Esophagus squamous epithelium (tissue), 5 donors: ENCODE data around the gene RASSF10. TPM values are rescaled to one million over a fixed set of nuclear protein-coding genes. Genes with fewer than 3 reads are reported as not detected.

Experiments used
- DNase-seq: peaks from one replicate; lab custom pipeline; 2025; lab: John Stamatoyannopoulos, UW
- H3K27ac ChIP-seq, 4 donors: fragments of 200-600 bp; sonication (generic); one replicate each; pipeline ENCODE4 v1.5.1; 2016 to 2019; ENCODE audit warnings: mild to moderate bottlenecking in 1 of 4
- H3K27me3 ChIP-seq, 4 donors: fragments of 200-600 bp; sonication (generic); 1 replicate in 3 of 4; 2 replicates in 1 of 4; pipeline versions ENCODE4 v1.5.1 to v1.6.0; 2017 to 2021; ENCODE audit warnings: antibody characterized with exemption in 1 of 4
- H3K36me3 ChIP-seq, 3 donors: fragments of 200-600 bp; sonication (generic); one replicate each; pipeline ENCODE4 v1.5.1; 2016 to 2019
- H3K4me1 ChIP-seq, 3 donors: fragments of 200-600 bp; sonication (generic); one replicate each; pipeline ENCODE4 v1.5.1; 2017 to 2019
- H3K4me3 ChIP-seq, 4 donors: fragments of 200-600 bp; sonication (generic); 1 replicate in 3 of 4; 2 replicates in 1 of 4; pipeline ENCODE4 v1.5.1; 2016 to 2019; ENCODE audit warnings: mild to moderate bottlenecking in 2 of 4, moderate library complexity in 1 of 4
- H3K9me3 ChIP-seq, 3 donors: fragments of 200-600 bp; sonication (generic); one replicate each; pipeline ENCODE4 v1.5.1; 2016 to 2019
- CTCF ChIP-seq, 6 experiments: fragments of 450-650 bp in 4 of 6; fragments of 200-600 bp in 2 of 6; sonication (generic) in 2 of 6; IDR thresholded peaks; one replicate each; pipeline ENCODE4 v1.5.1; 2016 to 2019; ENCODE audit warnings: antibody characterized with exemption in 6 of 6, mild to moderate bottlenecking in 4 of 6, moderate library complexity in 4 of 6
- POLR2A ChIP-seq, 4 donors: fragments of 450-650 bp; IDR thresholded peaks; one replicate each; pipeline ENCODE4 v1.6.1; 2017; ENCODE audit warnings: antibody characterized with exemption in 4 of 4, mild to moderate bottlenecking in 4 of 4, moderate library complexity in 3 of 4
- WGBS, 2 donors: methylation state at CpG; one replicate each; pipeline ENCODE4 v1.1.5; 2018; 5-methylcytosine and 5-hydroxymethylcytosine counted together
- intact Hi-C: fragments of 100-400 bp; cut with DNase I; formaldehyde crosslinking; loops from one replicate; pipeline ENCODE4 v1.15.0; 2022
- total RNA-seq, 4 donors: library from RNA; depleted of rRNA; stranded (reverse); fragments of >200 nt; gene quantifications; one replicate each; pipeline ENCODE4 v1.1.0, GENCODE V29; 2016
- donor health status: DM: yes; HTN: yes; CAD: no.

The RASSF10 gene
- total RNA-seq, 4 donors from 2014 or later, result 9.6 to 15.2 (median 11.5) TPM

GRCh38 chr11:12963792-12964536 lies 45.2 kb upstream of the RASSF10 start:
- intact Hi-C loops, result loop anchor here (5.0 kb wide), 1 partner anchor 383 kb away; no protein-coding TSS in a partner anchor
- H3K27me3 ChIP-seq, result no peaks in the 10 kb centered on the region
- no peak for DNase-seq
- 17 to 24% methylated on average over 10 to 13 of the region's 13 CpGs for WGBS, 2 donors
- no peaks in the 10 kb centered on the region for H3K9me3 ChIP-seq
- peaks cover 0 to 4% (median 0%) of the 10 kb centered on the region in 3 donors for H3K36me3 ChIP-seq
- no peak overlapping the region for H3K4me3 ChIP-seq
- H3K4me1 ChIP-seq, result peaks cover 0 to 19% (median 0%) of the 10 kb centered on the region in 3 donors
- no peak overlapping the region for H3K27ac ChIP-seq
- peak; percentile 57 to 90 (median 84) for TF ChIP-seq CTCF (IDR thresholded peaks at IDR 0.05)
- no peak for TF ChIP-seq POLR2A (IDR thresholded peaks at IDR 0.05)

- Histone ChIP-seq H3K36me3 (peaks cover 0 to 4% (median 0%) of the 10 kb centered on the region in 3 donors), H3K4me1 (peaks cover 0 to 19% (median 0%) of the 10 kb centered on the region in 3 donors), H3K9me3 (no peaks in the 10 kb centered on the region), H3K27ac (no peak overlapping the region), H3K27me3 (no peaks in the 10 kb centered on the region), H3K4me3 (no peak overlapping the region)
- WGBS, 2 donors, result 68 to 90% methylated on average over 6 to 7 of the region's 7 CpGs
- TF ChIP-seq POLR2A (IDR thresholded peaks at IDR 0.05) (no peak), CTCF (IDR thresholded peaks at IDR 0.05) (no peak)
- no peak for DNase-seq
- intact Hi-C loops, result loop anchor here (5.0 kb wide), 2 partner anchors 223 to 383 kb away; no protein-coding TSS in a partner anchor
These were observed 44.5 kb upstream of the RASSF10 start for GRCh38 chr11:12964650-12965049.

DNA sequence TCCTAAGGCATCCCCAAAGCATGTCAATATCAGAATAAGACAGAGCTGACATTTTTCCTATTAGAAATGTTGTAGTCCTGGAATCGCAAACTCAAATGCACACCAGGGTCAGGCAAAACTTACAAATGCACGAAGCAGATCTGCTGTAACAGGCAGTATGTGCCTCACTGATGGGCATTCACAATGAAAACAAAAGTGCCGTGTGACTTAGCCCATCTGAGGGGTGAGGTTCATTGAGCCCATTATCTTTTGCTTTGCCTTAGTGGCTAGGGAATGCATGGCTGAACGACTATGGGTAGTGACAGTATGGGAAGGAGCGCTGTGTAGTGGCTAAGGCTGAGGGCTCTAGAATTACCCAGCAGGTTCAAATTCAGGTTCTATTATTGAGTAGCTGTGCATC lies 43.1 kb upstream of the RASSF10 start:
- intact Hi-C loops, result loop anchor here (5.0 kb wide), 1 partner anchor 221 kb away; no protein-coding TSS in a partner anchor
- peaks cover 0 to 19% (median 0%) of the 10 kb centered on the region in 3 donors for H3K4me1 ChIP-seq
- no peak overlapping the region for H3K27ac ChIP-seq
- WGBS, 2 donors, result 68 to 78% methylated on average over 4 to 5 of the region's 5 CpGs
- TF ChIP-seq CTCF (IDR thresholded peaks at IDR 0.05) (no peak), POLR2A (IDR thresholded peaks at IDR 0.05) (no peak)
- no peaks in the 10 kb centered on the region for H3K9me3 ChIP-seq
- no peaks in the 10 kb centered on the region for H3K27me3 ChIP-seq
- peaks cover 0 to 4% (median 0%) of the 10 kb centered on the region in 3 donors for H3K36me3 ChIP-seq
- H3K4me3 ChIP-seq, result no peak overlapping the region
- no peak for DNase-seq

DNA sequence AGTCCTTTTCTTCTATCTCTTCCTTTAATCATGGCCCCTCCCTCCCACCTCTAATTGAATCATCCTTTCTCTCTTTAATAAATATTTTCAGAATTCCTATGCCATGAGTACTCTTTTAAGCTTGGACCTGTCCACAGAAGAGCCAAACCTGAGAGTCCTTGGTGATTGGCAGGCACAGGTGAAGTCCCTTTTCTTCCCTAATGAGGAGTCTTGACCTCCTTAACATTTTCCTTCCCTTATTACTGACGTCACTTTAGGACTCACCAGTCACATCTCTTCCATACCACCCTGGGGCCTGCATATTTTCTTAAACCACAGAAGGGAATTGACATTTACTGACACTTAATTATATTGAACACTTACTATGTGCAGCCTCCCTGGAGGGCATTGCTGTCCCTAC lies 41.0 kb upstream of the RASSF10 start:
- no peak for DNase-seq
- intact Hi-C loops, result loop anchor here (5.0 kb wide), 1 partner anchor 219 kb away; no protein-coding TSS in a partner anchor
- TF ChIP-seq POLR2A (IDR thresholded peaks at IDR 0.05) (no peak), CTCF (IDR thresholded peaks at IDR 0.05) (no peak)
- WGBS, 2 donors, result 24 to 48% methylated on average over 1 of the region's 1 CpG
- Histone ChIP-seq H3K36me3 (no peaks in the 10 kb centered on the region), H3K27me3 (no peaks in the 10 kb centered on the region), H3K4me3 (no peak overlapping the region), H3K9me3 (no peaks in the 10 kb centered on the region), H3K27ac (no peak overlapping the region), H3K4me1 (peaks cover 0 to 19% (median 0%) of the 10 kb centered on the region in 3 donors)

DNA sequence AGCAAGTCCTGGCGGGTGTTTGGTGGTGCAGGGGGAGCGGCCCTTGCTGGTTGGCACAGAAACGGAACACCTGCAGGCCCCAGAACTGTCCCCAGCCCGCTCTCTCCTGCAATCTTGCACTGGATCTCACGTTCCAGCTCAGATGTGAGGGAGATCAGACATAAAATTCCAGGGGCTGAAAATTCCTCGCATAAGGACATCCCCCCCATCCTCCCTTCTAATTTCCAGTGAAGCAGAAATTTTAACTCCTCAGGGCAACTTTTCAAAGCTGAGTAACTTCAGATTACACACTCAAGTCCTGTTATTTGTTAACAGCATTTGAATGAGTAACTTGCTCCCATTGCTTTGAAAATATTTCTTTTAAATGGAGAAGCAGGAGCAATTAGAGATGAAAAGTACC lies 40.3 kb upstream of the RASSF10 start:
- no peak overlapping the region for H3K27ac ChIP-seq
- no peaks in the 10 kb centered on the region for H3K36me3 ChIP-seq
- no peak for DNase-seq
- WGBS, 2 donors, result 36 to 44% methylated on average over 4 to 6 of the region's 6 CpGs
- TF ChIP-seq CTCF (IDR thresholded peaks at IDR 0.05) (no peak), POLR2A (IDR thresholded peaks at IDR 0.05) (no peak)
- no peaks in the 10 kb centered on the region for H3K27me3 ChIP-seq
- intact Hi-C loops, result loop anchor here (5.0 kb wide), 1 partner anchor 218 kb away; no protein-coding TSS in a partner anchor
- peaks cover 0 to 18% (median 0%) of the 10 kb centered on the region in 3 donors for H3K4me1 ChIP-seq
- H3K9me3 ChIP-seq, result no peaks in the 10 kb centered on the region
- no peak overlapping the region for H3K4me3 ChIP-seq
